NCI-H2196 (cell line): Measurements from ENCODE around the gene SNX18.

ENCODE experiments used
- DNase-seq: peaks from one replicate; lab custom pipeline; 2025; ENCODE audit not compliant: unreplicated experiment; lab: John Stamatoyannopoulos, UW

SNX18 gene

DNA sequence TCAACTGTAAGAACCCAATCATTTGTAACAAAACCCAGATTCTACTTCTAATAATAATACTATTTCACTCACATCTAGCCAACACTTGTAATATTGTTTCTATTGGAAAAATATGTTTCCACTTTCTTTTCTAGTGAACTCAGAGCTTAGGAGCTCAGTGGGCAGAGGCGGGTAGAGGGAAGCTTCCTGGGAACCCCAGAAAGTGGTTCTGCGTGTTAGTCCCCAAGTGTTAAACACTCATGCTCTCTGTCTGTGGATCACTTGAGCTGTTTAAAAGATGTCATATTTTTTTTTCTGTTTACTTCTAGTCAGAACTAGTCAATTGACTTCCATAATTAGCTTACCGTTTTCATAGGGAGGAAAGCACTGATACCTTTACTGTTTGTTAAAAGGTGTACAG, 20.6 kb downstream of the SNX18 start:
- no peak for DNase-seq

DNA sequence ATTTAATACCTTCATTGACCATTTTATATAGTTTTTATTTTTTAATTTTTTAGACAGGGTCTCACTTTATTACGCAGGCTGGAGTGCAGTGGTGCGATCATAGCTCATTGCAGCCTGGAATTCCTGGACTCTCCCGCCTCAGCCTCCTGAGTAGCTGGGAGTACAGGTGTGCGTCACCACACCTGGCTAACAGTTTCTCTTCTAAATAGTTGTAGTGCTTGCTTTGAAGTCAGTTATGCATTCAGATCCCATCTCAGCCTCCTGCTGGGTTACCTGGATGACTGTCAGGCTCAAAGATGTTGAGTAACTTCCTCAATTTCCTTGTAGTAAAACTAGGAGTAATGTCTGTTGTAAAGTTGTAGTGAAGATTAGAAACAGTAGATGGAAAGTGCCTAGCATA, 21.4 kb downstream of the SNX18 start:
- no peak for DNase-seq

GRCh38 chr5:54540286-54540685, 22.7 kb downstream of the SNX18 start:
- DNase-seq = no peak

DNA sequence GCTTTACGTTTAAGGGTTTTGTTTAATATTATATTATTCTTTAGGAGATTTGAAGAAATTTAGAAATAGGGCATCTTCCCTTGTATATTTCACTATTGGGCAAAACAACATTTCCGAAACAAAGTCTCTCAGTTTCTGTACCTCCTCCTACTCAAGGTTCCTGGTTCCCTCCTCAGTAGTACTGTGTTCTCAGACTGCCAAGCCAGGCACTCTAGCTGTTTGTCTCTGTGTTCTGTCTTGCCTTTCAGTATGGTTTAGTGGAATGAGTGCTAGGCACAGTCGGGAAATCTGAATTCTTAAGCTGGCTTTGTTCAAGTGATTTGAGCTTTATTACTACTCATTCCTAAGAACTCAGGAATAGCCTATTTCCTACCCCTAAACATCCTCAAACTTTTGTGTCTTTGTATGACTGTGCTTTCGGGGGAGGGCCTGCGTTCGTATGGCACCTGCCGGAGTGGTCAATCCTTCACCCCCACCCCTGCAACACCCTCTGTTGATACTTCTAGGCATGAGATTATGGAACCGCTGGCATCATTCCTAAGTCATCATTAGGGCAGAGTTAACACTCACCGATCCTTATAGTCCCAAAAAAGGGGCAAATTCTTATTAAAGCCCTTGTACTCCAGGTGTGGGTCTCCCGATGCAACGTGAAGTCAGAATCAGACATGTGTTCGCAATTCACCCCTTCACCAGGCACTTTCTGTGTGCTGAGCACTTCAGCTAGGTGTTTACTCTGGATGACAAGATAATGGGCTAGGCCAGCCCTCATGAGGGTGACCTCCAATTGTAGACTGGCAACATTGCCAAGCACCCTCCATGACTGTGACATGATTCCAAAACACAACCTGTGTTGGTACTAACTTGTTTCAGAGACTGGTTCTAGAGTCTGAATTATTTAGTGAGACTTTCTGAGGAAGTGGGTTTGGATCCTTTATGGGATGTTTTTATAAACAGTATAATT, 24.5 kb downstream of the SNX18 start:
- DNase-seq = no peak

- no peak for DNase-seq
Measured at GRCh38 chr5:54544044-54544443, 26.5 kb downstream of the SNX18 start.

DNA sequence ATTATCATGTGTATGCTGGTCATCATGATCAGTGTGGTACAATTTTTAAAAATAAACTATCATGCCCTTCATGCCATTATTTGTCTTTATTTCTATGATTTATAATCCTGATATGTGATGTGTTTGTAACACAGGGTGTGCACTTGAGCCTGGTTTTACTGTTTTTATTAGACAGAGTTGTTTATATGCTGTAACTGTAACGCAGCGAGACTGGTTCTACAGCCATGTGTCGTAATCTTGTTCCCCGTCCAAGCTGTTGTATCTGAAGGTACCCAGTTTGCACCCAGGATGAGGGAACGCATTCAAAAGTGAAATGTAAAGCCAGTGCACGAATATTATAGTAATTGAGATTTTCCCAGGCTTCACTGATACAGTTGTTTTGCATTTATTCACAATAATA, 28.2 kb downstream of the SNX18 start:
- no peak for DNase-seq

- no peak for DNase-seq
Measured at GRCh38 chr5:54547711-54548250, 30.2 kb downstream of the SNX18 start.

- DNase-seq = no peak
Measured at GRCh38 chr5:54548565-54548964, 31.0 kb downstream of the SNX18 start.

DNA sequence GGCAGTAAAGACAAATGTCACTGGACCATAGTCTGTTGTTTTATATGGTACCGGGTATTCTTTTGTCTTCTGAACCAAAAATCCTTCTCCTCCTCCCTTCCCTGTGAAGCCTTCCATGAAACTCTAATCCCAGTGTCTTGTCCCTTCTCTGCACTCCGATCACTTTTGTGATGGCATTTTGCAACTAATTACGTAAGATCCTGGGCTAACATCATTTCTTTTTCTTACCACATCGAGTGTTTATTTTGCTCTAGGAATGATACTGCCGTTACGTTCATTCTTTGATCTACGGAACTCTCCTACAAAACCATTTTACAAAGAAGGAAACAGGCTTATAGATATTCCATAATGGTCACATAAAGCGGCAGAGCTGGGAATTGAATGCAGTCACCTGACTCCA, 33.7 kb downstream of the SNX18 start:
- no peak for DNase-seq

- DNase-seq = no peak
Measured at GRCh38 chr5:54551926-54552325, 34.4 kb downstream of the SNX18 start.

GRCh38 chr5:54552446-54552845, 34.9 kb downstream of the SNX18 start:
- DNase-seq = no peak

- no peak for DNase-seq
Measured at GRCh38 chr5:54553659-54554207, 36.2 kb downstream of the SNX18 start.

DNA sequence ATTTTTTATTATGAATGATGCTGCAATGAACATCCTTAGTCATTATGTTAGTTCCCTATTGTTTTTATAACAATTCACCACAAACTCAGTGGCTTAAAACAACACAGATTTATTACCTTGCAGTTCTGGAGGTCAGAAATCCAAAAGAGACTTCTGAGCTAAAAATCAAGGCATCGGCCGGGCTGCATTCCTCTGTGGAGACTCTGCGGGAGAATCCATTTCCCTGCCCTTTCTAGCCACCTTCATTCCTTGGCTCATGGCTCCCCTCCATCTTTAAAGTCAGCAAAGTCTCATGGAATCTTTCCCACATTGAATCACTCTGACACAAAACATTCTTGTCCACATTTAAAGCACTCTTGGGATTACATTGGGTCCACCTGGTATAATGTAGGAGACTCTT, 38.6 kb downstream of the SNX18 start:
- DNase-seq = no peak

- DNase-seq = no peak
Measured at GRCh38 chr5:54558362-54558761, 40.8 kb downstream of the SNX18 start.

DNA sequence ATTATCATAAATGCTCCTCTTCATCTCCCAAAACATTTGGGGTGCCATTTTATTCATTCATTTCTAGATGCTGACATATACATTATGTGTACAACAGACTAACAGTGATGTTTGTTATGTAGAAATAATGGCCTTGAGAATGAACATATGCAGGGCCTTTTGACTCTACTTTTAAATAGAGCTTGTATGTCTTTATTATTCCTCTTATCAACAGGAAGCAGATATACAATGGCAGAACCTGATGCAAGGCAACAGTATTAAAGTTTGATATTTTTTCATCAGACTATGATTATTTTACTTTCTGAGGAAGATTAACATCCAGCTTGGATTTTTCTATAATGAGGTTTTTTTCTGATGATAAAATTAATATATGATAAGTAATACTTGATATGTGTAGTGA, 44.1 kb downstream of the SNX18 start:
- DNase-seq = no peak

- DNase-seq = no peak
Measured at GRCh38 chr5:54563083-54563761, 45.7 kb downstream of the SNX18 start.

GRCh38 chr5:54567996-54568395, 50.4 kb downstream of the SNX18 start:
- no peak for DNase-seq

DNA sequence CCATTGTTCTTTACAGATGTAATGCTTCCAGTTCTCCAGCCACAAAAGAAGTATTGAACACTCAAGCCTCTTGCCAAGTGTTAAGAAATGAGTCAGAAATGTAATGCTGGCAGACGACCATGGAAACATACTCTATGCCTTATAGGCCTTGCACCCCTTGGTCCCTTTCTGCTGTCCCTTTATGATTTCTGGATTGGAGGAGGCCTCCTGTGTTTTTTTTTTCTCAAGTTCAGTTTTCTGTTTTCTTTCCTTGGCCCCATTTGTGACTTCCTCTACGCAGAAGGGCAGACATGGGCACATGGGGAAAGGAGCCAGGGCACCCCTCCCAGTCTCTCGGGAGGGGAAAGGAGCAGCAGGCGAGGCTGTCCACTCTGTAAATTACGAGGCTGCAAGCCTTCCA, 53.4 kb downstream of the SNX18 start:
- no peak for DNase-seq

DNA sequence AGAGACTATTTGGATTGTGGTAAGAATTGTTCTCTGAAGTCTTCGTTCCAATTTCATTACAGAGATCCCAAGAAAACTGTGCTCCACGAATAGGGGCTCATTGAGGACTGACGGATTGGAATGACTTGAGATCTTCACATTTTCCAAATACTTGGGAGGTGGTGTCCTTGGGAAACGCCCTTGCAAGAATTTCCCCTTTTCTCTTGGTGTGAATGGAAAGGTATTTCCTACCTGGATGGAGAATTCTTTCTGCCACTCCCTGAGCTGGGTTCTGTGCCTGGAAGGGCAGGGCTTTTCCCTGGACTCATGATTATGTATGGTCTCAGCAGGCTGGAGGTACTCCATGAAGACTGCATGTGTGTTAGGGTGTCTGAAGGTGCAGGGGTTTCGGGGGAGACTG, 53.9 kb downstream of the SNX18 start:
- no peak for DNase-seq

GRCh38 chr5:54573812-54574489, 56.4 kb downstream of the SNX18 start:
- no peak for DNase-seq

DNA sequence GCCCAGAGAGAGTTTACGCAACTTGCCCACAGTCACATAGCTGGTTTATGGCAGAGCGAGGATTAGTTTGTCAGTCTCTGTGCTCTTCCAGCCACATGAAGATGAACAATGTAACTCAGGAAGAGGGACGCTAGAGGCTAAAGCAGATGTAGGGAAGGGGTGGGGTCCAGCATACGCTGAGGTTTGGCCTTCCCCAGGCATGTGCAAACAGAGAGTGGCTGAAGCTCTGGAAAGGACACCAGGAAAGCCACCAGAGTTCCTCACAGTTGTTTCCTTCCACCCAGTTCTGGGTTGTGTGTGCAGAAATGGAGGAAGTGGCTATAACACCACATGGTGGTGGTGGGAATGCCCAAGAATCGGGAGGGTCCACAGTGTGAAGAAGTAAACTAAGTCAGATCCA, 60.0 kb downstream of the SNX18 start:
- no peak for DNase-seq
